ENCODE results near the gene OPCML.

OPCML gene

DNA sequence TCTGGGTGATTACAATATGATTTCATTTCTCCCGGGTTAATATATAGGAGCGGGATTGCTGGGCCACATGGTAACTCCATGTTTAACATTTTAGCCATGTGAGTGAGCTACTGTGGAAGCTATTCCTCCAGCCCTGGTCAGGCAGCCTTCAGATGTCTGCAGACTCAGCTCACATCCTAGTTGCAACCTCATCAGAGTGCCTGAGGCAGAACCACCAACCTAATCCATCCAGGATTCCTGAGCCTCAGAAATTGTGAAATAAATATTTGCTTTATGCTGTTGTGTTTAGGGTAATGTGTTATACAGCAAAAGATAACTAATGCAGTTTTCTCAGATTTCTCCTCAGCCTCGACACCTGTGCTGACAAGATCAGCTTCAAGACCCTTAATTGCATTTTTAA lies 676.8 kb downstream of the OPCML start:
- ChIA-PET POLR2A (no interaction called here), CTCF (no interaction called here)

DNA sequence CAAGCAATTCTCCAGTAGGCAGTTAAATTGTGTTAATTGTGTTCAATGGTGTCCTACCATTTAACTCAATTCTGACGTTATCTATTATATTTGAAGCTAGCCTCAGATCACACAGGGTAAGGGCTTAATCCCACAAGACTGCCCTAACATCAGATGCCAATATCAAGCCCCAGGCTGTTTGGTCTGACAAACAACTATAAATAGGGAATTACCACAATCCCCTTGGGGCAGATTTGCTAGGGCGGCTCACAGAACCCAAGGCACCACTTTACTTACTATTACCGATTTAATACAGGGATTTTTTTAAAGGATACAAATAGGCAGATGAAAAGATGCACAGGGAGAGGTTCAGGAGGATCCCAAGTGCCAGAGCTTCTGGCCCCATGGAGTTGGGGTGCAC lies 678.4 kb downstream of the OPCML start:
- no peak overlapping the region for H3K4me3 ChIP-seq (ENCODE audit: low read depth, low read length)
- no peak for DNase-seq (ENCODE audit: low read depth, low spot score)
- ChIA-PET POLR2A (no interaction called here), CTCF (no interaction called here)
- TF ChIP-seq, protein P1, sequence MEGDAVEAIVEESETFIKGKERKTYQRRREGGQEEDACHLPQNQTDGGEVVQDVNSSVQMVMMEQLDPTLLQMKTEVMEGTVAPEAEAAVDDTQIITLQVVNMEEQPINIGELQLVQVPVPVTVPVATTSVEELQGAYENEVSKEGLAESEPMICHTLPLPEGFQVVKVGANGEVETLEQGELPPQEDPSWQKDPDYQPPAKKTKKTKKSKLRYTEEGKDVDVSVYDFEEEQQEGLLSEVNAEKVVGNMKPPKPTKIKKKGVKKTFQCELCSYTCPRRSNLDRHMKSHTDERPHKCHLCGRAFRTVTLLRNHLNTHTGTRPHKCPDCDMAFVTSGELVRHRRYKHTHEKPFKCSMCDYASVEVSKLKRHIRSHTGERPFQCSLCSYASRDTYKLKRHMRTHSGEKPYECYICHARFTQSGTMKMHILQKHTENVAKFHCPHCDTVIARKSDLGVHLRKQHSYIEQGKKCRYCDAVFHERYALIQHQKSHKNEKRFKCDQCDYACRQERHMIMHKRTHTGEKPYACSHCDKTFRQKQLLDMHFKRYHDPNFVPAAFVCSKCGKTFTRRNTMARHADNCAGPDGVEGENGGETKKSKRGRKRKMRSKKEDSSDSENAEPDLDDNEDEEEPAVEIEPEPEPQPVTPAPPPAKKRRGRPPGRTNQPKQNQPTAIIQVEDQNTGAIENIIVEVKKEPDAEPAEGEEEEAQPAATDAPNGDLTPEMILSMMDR (IDR thresholded peaks at IDR 0.05; ENCODE audit: insufficient read depth, low read length, missing control alignments) = no peak

More for the DNA sequence above, 676.8 kb downstream of the OPCML start:
- H3K4me3 ChIP-seq (ENCODE audit: low read depth, low read length) = no peak overlapping the region
- TF ChIP-seq, protein P1 (IDR thresholded peaks at IDR 0.05; ENCODE audit: insufficient read depth, low read length, missing control alignments) = no peak
- DNase-seq (ENCODE audit: low read depth, low spot score) = no peak

DNA sequence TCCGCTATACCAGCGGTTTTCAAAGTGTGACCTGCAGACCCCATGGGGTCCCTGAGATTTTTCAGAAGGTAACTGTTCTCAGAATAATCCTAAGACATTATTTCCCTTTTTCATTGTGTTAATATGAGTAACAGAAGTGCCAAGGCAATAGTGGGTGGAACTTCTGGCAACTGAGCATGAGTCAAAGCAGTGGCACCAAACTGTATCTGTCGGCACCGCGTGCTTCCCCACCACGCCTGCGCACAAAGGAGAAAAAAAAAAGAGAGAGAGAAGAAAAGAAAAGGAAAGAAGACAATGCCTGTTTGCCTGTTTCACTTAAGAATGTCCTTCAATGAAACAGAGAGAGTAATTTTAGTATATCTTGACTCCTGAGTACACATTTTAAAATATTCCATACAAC lies 679.9 kb downstream of the OPCML start:
- CTCF ChIA-PET = interaction anchor here (1.6 kb wide), 1 partner anchor 89 kb away, joined by 7 read pairs; no protein-coding TSS in a partner anchor

DNA sequence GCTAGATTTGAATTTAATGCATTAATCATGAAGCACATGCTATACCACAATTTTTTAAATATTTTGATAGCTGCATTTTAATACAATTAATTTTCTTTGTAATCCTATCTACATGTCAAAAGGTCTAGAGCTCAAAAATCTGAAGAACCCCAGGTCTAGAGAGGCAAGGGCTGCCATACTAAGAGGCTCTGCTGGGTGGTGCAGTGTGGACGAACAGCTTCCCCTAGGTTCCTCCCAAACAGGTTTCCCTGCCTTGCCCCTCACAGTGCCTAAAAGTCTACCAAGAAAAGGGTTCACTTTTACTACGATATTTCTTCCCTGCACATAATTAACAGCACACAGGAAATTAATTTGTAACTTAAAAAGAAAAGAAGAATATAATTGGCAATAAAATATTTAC lies 681.1 kb downstream of the OPCML start:
- ChIA-PET POLR2A (no interaction called here), CTCF (interaction anchor here (1.6 kb wide), 1 partner anchor 90 kb away, joined by 7 read pairs; no protein-coding TSS in a partner anchor)
- TF ChIP-seq, protein P1 (IDR thresholded peaks at IDR 0.05; ENCODE audit: insufficient read depth, low read length, missing control alignments) = no peak
- no peak overlapping the region for H3K4me3 ChIP-seq (ENCODE audit: low read depth, low read length)
- no peak for DNase-seq (ENCODE audit: low read depth, low spot score)

More for the DNA sequence above, 679.9 kb downstream of the OPCML start:
- H3K4me3 ChIP-seq (ENCODE audit: low read depth, low read length) = no peak overlapping the region
- no peak for DNase-seq (ENCODE audit: low read depth, low spot score)
- POLR2A ChIA-PET = no interaction called here
- TF ChIP-seq, protein P1 (IDR thresholded peaks at IDR 0.05; ENCODE audit: insufficient read depth, low read length, missing control alignments) = no peak

DNA sequence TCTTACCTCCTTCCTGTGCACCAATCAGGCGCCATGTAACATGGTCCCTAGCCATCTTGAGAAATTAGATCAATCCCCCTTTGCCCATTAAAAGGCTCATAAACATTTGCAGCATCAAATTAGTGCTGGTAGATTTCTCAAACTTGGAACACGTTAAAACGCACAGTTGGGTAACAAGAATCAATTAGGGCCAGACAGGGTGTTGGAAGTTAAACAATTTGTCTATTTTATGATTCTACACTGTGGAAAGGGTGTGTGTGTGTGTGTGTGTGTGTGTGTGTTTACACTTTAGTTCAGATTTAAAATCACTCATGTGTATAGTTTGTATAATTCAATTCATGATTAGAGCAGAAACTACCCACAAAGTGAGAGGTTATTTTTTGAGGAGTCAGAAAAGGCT lies 682.0 kb downstream of the OPCML start:
- TF ChIP-seq, protein P1 (IDR thresholded peaks at IDR 0.05; ENCODE audit: insufficient read depth, low read length, missing control alignments) = no peak
- H3K4me3 ChIP-seq (ENCODE audit: low read depth, low read length) = no peak overlapping the region
- no peak for DNase-seq (ENCODE audit: low read depth, low spot score)
- POLR2A ChIA-PET = no interaction called here
- CTCF ChIA-PET = no interaction called here

DNA sequence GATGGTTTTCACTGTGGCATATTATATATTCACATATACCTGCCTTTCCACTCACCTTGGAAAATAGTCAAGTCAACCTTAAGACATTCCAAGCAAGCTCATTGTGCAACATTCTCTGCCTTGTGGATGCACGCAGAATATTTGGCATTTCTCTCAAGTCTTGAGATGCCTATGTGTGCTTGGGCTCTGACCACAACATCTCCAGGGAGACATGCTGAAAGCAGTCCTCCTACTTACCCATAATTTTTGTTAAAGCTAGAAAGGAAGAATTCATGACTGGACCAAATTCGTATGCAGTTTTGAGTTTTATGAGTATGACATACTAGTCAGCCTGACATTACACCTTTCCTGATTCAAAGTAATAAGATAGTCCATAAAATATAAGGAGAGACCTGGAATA lies 684.0 kb downstream of the OPCML start:
- TF ChIP-seq, protein P1 (IDR thresholded peaks at IDR 0.05; ENCODE audit: insufficient read depth, low read length, missing control alignments) = no peak
- ChIA-PET POLR2A (interaction anchor here (0.6 kb wide), 1 partner anchor 269 kb away, joined by 3 read pairs; no protein-coding TSS in a partner anchor), CTCF (interaction anchor here (1.5 kb wide), 1 partner anchor 9 kb away, joined by 3 read pairs; no protein-coding TSS in a partner anchor)
- DNase-seq (ENCODE audit: low read depth, low spot score) = peak; percentile 82
- H3K4me3 ChIP-seq (ENCODE audit: low read depth, low read length) = no peak overlapping the region
